Stimulated activated CD8-positive, alpha-beta memory T cell treated with anti-CD3 and anti-CD28 coated beads, Interleukin-4, amount 100 ng/mL, for 4 hours (primary cell): Measurements from ENCODE around the gene RELL1.

ENCODE experiments used
- DNase-seq, 2 donors: peaks; one replicate each; pipeline ENCODE4 v3.0.0-alpha.2; 2020; ENCODE audit warnings: low read depth in 2 of 2, low spot score in 1 of 2

RELL1 gene

DNA sequence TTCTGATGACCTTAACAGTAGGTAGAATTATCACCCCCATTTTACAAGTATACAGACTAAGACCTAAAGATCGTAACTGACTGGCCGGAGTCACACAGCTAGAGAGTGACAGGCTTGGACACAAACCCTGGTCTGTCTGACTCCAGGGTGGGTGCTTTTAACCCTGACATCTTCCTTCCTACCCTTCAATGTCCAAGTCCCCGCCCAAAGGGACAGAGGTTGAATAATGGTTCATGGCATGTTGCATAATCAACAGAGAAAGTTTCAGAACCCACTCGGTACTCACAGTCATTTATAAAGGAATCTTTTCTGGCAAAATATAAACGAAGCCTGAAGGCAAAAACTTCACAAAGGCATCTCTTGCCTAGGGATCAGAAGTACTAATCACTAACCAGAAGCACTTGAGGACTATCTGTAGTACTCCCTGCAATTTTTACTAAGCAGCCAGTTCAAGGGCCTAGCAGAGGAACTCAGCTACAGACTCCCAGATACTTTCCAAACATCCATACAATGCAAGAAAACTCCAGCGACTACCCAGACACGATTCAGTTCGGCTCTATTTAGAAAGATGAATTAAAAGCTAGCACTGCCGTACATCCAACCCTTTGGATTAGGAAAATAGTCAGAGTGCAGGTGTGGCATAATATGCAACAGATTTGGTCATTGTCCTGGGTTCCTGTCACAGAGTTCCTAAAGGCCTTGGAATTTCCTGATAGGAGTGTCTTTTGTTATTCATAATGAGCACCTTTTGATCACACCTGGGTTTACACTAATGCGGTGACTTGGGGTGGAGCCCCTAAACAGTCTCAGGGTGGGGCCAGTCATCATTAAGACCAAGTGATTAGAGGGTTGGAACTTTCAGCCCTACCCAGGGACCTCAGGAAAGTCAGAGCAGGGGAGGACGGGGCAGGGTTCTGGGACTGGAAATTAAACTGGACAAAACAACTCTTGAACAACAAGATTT lies 44.0 kb downstream of the RELL1 start:
- DNase-seq = no peak

- no peak for DNase-seq
Observed at GRCh38 chr4:37641352-37641751, 44.8 kb downstream of the RELL1 start.

DNA sequence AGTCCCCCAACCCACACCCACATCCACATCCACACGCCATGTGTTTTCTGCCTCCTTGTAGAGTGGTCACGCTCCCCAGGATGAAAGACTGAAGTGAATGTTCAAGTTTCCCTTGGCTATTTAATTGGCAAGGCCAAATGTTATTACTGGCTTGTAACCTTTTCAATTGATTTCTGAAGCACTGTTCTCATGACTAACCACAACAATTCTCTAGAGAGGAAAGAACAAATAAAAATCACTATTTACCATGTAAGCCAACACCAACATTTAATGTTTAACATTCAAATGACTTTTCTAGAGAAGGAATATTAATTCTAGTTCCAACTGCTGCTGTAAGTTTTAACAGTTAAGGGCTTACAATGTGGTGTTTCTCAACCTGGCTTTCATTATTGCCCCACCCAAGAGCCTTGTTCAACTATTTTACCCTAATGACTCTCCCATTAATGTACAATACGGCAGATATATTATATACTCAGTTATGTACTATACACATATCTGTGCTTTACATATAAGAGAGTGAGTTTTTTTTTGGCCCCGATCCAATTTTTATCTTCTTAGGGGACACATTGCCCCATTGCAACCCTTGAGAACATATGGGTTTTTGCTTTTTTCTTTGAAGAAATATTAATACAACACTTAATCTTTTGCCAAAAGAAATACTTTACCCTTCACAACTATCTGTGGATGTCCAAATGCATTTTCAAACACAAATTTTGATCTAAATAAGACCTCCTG lies 46.5 kb downstream of the RELL1 start:
- no peak for DNase-seq

- no peak for DNase-seq
Observed at GRCh38 chr4:37635155-37635554, 51.0 kb downstream of the RELL1 start.

DNA sequence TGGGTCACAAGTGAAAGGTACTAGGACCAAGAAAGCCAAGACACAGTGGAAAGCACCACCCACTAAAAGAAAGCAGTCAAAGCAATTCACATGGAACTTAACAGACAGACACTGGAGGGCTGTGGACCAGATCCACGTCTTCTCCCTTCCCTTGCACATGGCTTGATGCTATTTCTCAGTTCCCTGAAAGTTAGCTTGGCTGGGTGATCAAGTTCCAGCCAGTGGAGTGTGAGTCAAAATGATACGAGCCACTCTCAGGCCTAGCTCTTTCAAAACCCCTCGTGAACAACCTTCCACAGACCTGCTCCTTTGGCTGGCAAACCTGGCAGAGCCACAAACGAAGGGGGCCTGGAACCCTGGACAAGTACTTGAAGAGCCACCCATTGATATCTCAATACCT lies 52.0 kb downstream of the RELL1 start:
- DNase-seq = no peak

DNA sequence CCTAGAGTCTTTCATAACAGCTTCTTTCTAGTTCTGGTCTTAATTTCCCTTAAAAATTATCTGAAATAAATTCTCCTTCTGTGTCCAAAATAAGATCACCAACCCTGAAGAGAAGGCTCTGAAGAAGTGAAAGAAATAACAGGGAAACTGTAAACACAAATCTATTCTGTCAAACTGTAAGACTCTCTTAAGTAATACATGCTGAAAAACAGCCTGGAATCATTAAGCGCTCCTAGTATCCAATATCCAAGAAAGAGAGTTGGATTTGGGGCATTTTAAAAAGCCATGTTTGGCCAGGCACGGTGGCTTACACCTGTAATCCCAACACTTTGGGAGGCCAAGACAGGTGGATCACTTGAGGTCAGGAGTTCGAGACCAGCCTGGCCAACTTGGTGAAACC lies 53.3 kb downstream of the RELL1 start:
- DNase-seq = no peak

DNA sequence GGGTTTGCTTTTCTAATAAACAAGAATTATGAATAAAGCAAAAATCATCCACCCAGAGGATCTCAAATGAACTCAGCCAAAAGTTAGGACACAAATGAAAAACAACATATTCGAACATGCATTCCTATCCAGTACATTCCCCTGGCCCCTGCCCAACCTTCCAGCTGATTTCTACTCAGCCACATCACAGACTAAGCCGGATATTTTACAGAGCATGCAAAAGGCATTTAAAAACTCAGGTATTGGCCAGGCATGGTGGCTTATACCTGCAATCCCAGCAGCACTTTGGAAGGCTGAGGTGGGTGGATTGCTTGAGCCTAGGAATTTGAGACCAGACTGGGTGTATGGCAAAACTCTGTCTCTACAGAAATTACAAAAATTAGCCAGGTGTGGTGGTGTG lies 54.6 kb downstream of the RELL1 start:
- DNase-seq = no peak

DNA sequence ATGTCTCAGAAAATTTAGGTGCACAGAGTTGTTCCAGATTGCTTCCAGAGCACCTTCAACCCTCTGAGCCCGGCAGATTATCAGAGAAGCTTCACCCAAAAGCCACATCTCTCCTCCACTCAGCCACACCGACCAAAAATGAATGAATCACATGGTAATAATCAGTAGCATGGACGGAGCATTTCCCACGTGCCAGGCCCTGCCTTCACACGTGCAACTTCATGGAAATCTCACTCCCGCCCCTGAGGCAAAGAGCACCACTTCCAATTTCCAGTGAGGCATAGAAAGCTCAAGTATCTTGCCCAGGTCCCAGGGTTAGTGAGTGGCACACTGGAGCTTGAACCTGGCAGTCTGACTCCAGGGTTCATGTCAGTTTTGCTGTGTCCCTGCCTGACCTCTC lies 56.5 kb downstream of the RELL1 start:
- DNase-seq = no peak

DNA sequence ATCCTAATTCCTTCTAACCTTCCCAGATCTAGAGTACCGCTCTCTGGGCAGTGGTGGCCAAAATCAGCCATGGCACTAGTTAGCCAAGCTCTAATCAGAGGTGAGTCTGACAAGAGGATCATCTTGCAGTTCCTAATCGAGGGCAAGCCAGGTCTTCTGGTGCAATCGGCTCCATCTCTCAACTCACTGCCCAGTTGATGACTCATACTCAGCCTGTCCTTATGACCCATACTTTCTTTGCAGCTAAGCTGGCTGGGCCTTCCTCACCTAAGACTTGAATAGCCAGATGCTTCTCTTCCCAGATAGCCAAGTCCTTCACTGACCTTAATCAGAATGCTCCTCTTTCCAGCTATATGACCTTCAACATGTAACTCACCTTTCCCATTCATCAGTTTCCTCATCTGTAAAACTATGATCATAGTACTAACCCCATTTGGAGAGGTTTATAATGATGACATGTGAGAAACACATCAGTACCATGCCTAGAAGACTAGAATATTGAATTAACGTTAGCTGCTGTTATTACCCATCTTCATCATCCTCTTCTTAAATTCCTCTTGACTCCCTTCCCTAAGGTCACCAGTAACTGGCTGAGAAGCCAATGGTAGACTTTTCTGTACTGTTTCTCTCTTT lies 57.1 kb downstream of the RELL1 start:
- no peak for DNase-seq

- no peak for DNase-seq
Observed at GRCh38 chr4:37627263-37627662, 58.9 kb downstream of the RELL1 start.

DNA sequence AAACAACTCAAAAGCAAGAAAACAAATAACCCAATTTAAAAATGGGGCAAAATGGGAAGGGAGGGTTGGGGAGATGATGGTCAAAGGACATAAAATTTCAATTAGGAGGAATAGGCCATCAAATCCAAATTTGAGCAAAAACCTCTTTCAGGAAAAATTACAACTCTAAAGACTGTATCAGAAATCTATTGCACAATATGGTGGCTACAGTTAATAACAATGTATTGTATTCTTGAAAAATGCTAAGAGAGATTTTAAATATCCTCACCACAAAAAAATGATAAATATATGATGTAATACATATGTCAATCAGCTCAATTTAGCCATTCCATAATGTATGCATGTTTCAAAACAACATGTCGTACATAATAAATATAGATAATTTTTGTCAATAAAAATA lies 60.7 kb downstream of the RELL1 start:
- DNase-seq = no peak

DNA sequence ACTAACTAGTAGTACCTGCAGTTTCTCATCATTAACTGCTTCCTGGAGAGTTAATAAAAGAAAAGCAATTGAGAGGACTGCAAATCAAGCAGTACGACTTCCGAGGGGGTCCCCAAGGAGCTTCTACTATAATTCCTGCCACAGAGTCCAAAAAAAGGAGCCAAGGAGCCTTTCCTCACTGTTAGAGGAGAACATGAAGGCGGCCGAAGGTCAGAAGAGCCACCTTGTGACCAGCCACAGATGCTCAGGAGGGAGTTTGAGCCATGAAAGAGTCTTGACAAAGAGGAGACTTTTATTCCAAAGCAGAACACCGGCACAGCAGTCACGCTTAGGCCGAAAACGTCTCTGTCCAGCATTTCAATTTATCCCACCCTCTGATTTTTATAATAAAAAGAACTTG lies 62.2 kb downstream of the RELL1 start:
- no peak for DNase-seq

DNA sequence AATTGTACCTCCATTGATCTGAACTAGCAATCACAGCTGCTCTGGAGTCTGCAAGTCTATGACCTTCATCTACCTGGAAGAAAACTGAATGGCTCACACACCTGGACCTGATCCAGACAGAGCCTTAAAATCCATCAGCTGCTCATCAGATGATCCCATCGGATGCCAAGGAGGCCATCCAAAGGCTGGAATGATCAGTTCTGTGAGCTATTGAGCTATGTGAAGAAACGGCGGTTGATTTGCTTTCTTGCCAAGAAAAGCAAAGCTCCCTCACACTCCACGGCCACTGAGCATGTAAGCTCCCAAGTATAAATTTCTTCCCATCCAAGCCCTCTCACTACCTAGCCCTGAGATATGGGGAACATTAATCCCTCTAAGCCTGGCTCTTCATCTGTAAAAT lies 63.1 kb downstream of the RELL1 start:
- no peak for DNase-seq

DNA sequence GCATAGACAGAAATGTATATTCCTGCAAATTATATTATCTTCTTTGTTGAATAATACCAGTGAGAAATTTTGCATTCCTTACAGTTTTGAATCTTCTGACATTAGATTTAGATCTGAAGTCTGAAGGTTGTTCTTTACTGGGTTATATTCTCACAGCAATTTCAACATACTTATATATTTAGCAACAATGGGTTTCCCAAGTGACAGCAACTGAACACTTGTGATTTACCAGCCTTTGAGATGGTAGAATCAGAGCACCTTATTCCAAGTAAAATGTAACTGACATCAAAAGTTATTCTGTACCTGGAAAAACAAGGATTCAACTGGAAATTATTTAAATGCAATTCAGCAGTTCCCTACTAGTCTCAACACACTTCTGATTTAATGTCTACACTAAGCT lies 66.0 kb downstream of the RELL1 start:
- no peak for DNase-seq

- no peak for DNase-seq
Observed at GRCh38 chr4:37615720-37616063, 70.5 kb downstream of the RELL1 start.

GRCh38 chr4:37615059-37615719 lies 71.0 kb downstream of the RELL1 start:
- no peak for DNase-seq

DNA sequence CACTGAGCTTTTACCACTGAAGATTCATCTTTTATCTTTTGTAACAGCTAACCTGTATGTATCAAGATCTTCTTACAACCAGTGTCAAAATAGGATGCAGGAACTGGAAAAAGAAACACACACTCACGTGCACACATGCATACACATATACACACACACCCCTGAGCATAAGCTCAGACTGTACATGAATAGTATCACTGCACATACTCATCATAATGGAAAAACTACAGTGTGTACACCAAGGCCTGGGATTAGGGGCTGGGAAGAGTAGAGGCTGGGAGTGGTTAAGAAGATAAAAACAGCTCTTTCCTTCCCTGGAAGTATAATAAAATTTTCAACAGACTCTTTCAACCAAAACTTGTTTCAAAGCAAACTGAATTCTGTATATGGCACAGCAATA lies 73.4 kb downstream of the RELL1 start:
- no peak for DNase-seq

DNA sequence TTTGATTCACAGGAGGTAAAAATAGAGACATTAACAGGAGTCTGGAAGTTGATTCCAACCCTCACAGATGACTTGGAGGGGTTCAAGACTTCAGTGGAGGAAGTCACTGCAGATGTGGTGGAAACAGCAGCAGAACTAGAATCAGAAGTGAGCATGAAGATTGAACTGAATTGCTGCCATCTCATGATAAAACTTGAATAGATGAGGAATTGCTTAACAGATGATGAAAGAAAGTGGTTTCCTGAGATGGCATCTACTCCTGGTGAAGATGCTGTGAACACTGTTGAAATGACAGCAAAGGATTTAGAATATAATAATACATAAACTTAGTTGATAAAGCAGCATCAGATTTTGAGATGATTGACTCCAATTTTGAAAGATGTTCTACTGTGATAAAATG lies 76.5 kb downstream of the RELL1 start:
- no peak for DNase-seq

DNA sequence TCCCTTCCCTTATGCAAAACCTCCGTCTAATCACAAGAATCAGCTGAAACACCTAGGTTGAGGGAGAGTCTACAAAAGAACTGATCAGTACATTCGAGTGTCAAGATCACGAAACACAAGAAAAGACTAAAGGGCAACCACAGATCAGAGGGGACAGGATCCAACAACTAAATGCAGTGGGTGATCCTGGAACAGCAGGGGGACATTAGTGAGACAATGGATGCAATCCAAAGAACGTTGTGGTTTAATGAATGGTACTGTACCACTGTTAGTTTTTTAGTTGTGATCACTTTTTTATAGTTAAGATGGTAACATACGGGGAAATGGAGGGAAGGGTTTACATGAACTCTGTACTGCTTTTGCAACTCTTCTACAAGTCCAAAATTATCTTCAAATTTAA lies 79.2 kb downstream of the RELL1 start:
- no peak for DNase-seq

GRCh38 chr4:37605843-37606565 lies 80.2 kb downstream of the RELL1 start:
- DNase-seq = no peak

DNA sequence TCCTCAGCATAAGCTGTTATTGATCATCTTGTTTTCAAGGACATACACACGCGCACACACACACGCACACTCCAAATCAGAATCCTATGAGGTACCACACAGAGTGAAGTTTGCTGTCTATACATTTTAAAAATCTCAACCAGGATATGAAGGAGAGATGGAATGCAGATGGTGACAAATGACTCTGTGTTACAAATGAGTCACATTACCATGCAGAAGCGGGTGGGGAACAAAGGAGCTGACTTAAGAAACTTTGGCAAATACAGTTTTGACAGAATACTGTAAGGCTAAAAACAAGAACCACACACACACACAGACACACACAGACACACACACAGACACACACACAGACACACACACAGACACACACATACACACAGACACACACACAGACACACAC lies 81.7 kb downstream of the RELL1 start:
- DNase-seq = no peak
